ENCODE data around the gene KLHDC7A.

Gene KLHDC7A

GRCh38 chr1:18473195-18473815 lies 7.4 kb upstream of the KLHDC7A start:
- DNase-seq: no peak

- no peak for DNase-seq
Measured at GRCh38 chr1:18474559-18475175, 6.1 kb upstream of the KLHDC7A start.

GRCh38 chr1:18475234-18475905 lies 5.4 kb upstream of the KLHDC7A start:
- DNase-seq: no peak

- no peak for DNase-seq
Measured at GRCh38 chr1:18479454-18479853, 1.3 kb upstream of the KLHDC7A start.

- DNase-seq: no peak
Measured at GRCh38 chr1:18481190-18481920, 625 bp downstream of the KLHDC7A start.

GRCh38 chr1:18481921-18482701 lies 1.4 kb downstream of the KLHDC7A start:
- no peak for DNase-seq

GRCh38 chr1:18482721-18483425 lies 2.1 kb downstream of the KLHDC7A start:
- no peak for DNase-seq

- no peak for DNase-seq
Measured at GRCh38 chr1:18484276-18484675, 3.5 kb downstream of the KLHDC7A start.

- DNase-seq: no peak
Measured at GRCh38 chr1:18484721-18485120, 4.0 kb downstream of the KLHDC7A start.

GRCh38 chr1:18485227-18485626 lies 4.5 kb downstream of the KLHDC7A start:
- DNase-seq: no peak

GRCh38 chr1:18486195-18486594 lies 5.5 kb downstream of the KLHDC7A start:
- no peak for DNase-seq

- DNase-seq: no peak
Measured at GRCh38 chr1:18489417-18490143, 8.8 kb downstream of the KLHDC7A start.

- DNase-seq: no peak
Measured at GRCh38 chr1:18491168-18491567, 10.4 kb downstream of the KLHDC7A start.

- DNase-seq: no peak
Measured at GRCh38 chr1:18494304-18494703, 13.6 kb downstream of the KLHDC7A start.

GRCh38 chr1:18495635-18496034 lies 14.9 kb downstream of the KLHDC7A start:
- DNase-seq: no peak

GRCh38 chr1:18496056-18496455 lies 15.3 kb downstream of the KLHDC7A start:
- DNase-seq: no peak

GRCh38 chr1:18496497-18497235 lies 15.9 kb downstream of the KLHDC7A start:
- DNase-seq: no peak

- no peak for DNase-seq
Measured at GRCh38 chr1:18501833-18502232, 21.1 kb downstream of the KLHDC7A start.

GRCh38 chr1:18504609-18505008 lies 23.9 kb downstream of the KLHDC7A start:
- DNase-seq: no peak

GRCh38 chr1:18505666-18506065 lies 24.9 kb downstream of the KLHDC7A start:
- no peak for DNase-seq

GRCh38 chr1:18508084-18508483 lies 27.4 kb downstream of the KLHDC7A start:
- DNase-seq: no peak
